Neural cell (in vitro differentiated cells): ENCODE results near the gene PSMB10. TPM values are rescaled to one million over a fixed set of nuclear protein-coding genes. Genes with fewer than 3 reads are reported as not detected.

ENCODE experiments used
- H2AFZ ChIP-seq: fragments of 200-600, 300-800 bp; sonication (generic), shearing (Covaris generic); 2 replicates; pipeline ENCODE4 v1.6.0; 2014; ENCODE audit warnings: low read depth, mild to moderate bottlenecking, antibody characterized with exemption, low read length, moderate library complexity
- H3F3A ChIP-seq: fragments of 200-600 bp; shearing (Covaris generic); 2 replicates; pipeline ENCODE4 v1.6.1; 2016; ENCODE audit warnings: mild to moderate bottlenecking, moderate library complexity, mixed read lengths, antibody characterized with exemption, low read length; ENCODE audit not compliant: insufficient read depth, poor library complexity, severe bottlenecking
- H3K27ac ChIP-seq: fragments of 200-600, 300-800 bp; sonication (generic), shearing (Covaris generic); 2 replicates; pipeline ENCODE4 v1.5.1; 2014; ENCODE audit warnings: mild to moderate bottlenecking, low read length, moderate library complexity
- H3K27me3 ChIP-seq: fragments of 300-800, 200-600 bp; sonication (generic), shearing (Covaris generic); 2 replicates; pipeline ENCODE4 v1.6.0; 2014; ENCODE audit warnings: mild to moderate bottlenecking, low read depth, low read length, moderate library complexity; ENCODE audit not compliant: insufficient read depth
- H3K36me3 ChIP-seq: fragments of 300-800, 200-600 bp; sonication (generic), shearing (Covaris generic); 2 replicates; pipeline ENCODE4 v1.5.1; 2014; ENCODE audit warnings: mild to moderate bottlenecking, antibody characterized with exemption, low read length, moderate library complexity; ENCODE audit not compliant: insufficient read depth
- H3K4me2 ChIP-seq: fragments of 300-800, 200-600 bp; sonication (generic), shearing (Covaris generic); 2 replicates; pipeline ENCODE4 v1.6.0; 2014; ENCODE audit warnings: mild to moderate bottlenecking, low read length
- H3K4me3 ChIP-seq: fragments of 300-800, 200-600 bp; sonication (generic), shearing (Covaris generic); 2 replicates; pipeline ENCODE4 v1.5.1; 2014; ENCODE audit warnings: mild to moderate bottlenecking, low read length, moderate library complexity
- H3K79me2 ChIP-seq: fragments of 200-600 bp; shearing (Covaris generic); replicated peaks from 2 replicates; pipeline ENCODE4 v1.6.0; 2014; ENCODE audit warnings: mild to moderate bottlenecking, low read length, moderate library complexity; ENCODE audit not compliant: insufficient read depth
- H3K9ac ChIP-seq: fragments of 300-800, 200-600 bp; sonication (generic), shearing (Covaris generic); 2 replicates; pipeline ENCODE4 v1.6.1; 2016; ENCODE audit warnings: mild to moderate bottlenecking, low read length, mixed read lengths
- H3K9me2 ChIP-seq: fragments of 200-600 bp; shearing (Covaris generic); 2 replicates; pipeline ENCODE4 v1.6.1; 2016; ENCODE audit warnings: mild to moderate bottlenecking, low read length, mixed read lengths; ENCODE audit not compliant: insufficient read depth
- H3K9me3 ChIP-seq: fragments of 200-600, 300-800 bp; sonication (generic), shearing (Covaris generic); 2 replicates; pipeline ENCODE4 v1.6.1; 2016; ENCODE audit warnings: mild to moderate bottlenecking, mixed run types, low read length, moderate library complexity, mixed read lengths
- H4K20me1 ChIP-seq: fragments of 200-600 bp; shearing (Covaris generic); 2 replicates; pipeline ENCODE4 v1.6.1; 2016; ENCODE audit warnings: mild to moderate bottlenecking, mixed run types; ENCODE audit not compliant: insufficient read depth
- EP300 ChIP-seq: fragments of 450-650 bp; conservative IDR thresholded peaks from 2 replicates; pipeline ENCODE4 v1.6.1; 2014; ENCODE audit warnings: antibody characterized with exemption, mild to moderate bottlenecking, moderate library complexity; ENCODE audit not compliant: poor library complexity, severe bottlenecking
- EZH2 ChIP-seq: fragments of 200-600, 300-800 bp; shearing (Covaris generic), sonication (generic); IDR thresholded peaks from 2 replicates; pipeline ENCODE4 v1.6.1; 2014; ENCODE audit warnings: antibody characterized with exemption, low read length, borderline replicate concordance, mild to moderate bottlenecking; ENCODE audit not compliant: insufficient read depth, poor library complexity, severe bottlenecking
- MXI1 ChIP-seq: fragments of 450-650 bp; conservative IDR thresholded peaks from 2 replicates; pipeline ENCODE4 v1.6.1; 2014; ENCODE audit warnings: antibody characterized with exemption, mild to moderate bottlenecking; ENCODE audit not compliant: poor library complexity, severe bottlenecking
- POLR2AphosphoS5 ChIP-seq: IDR thresholded peaks from 2 replicates; pipeline ENCODE4 v1.6.1; 2012
- RAD21 ChIP-seq: fragments of 450-650 bp; conservative IDR thresholded peaks from 2 replicates; pipeline ENCODE4 v1.6.1; 2014; ENCODE audit warnings: antibody characterized with exemption, mild to moderate bottlenecking, moderate library complexity
- SMC3 ChIP-seq: fragments of 450-650 bp; conservative IDR thresholded peaks from 2 replicates; pipeline ENCODE4 v1.6.1; 2014; ENCODE audit warnings: antibody characterized with exemption, mild to moderate bottlenecking, moderate library complexity; ENCODE audit not compliant: poor library complexity
- TAF1 ChIP-seq: IDR thresholded peaks from 2 replicates; pipeline ENCODE4 v1.6.1; 2012; ENCODE audit warnings: low read depth
- polyA plus RNA-seq: library from polyadenylated mRNA; depleted of rRNA; stranded (reverse); fragments of >200 nt; gene quantifications from 2 replicates; pipeline ENCODE4 v1.2.3, GENCODE V29; 2014
- TF ChIP-seq, protein P1 (sequence below): fragments of 450-650 bp; IDR thresholded peaks from 2 replicates; pipeline ENCODE4 v1.5.1; 2014; ENCODE audit warnings: antibody characterized with exemption, mild to moderate bottlenecking, moderate library complexity; ENCODE audit not compliant: poor library complexity, severe bottlenecking
- TF ChIP-seq, protein P2 (sequence below): IDR thresholded peaks from 2 replicates; pipeline ENCODE4 v1.6.1; 2012; ENCODE audit warnings: borderline replicate concordance

Gene PSMB10
- polyA plus RNA-seq, 1 donor from 2014 or later: 46.4 TPM

DNA sequence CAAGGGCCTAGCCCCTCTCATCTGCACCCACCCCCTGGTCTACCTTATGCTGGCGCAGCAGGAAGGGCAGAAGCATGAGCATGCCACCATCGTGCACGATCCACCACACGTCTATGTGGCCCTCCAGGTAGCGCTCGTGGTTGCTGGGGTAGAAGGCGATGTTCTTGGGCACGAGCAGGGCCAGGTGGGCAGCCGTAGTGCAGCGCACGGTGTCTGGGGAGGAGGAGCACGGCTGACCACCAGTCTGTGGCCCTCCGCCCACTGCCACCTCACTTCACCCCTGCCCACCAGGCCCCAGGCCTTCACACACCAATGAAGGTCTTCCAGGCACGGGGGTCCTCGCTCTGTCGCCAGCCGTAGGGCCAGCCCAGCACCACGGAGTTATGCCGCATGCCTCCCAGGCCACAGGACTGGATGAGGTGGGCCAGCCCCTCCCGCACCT lies 9.5 kb upstream of the PSMB10 start:
- Histone ChIP-seq H3K9ac (no peak overlapping the region), H3K27me3 (no peaks in the 10 kb centered on the region), H3K4me2 (no peak overlapping the region), H3K9me2 (no peaks in the 10 kb centered on the region), H2AFZ (no peak overlapping the region), H4K20me1 (no peaks in the 10 kb centered on the region), H3K36me3 (no peaks in the 10 kb centered on the region), H3F3A (no peaks in the 10 kb centered on the region), H3K4me3 (no peak overlapping the region), H3K79me2 (no peaks in the 10 kb centered on the region), H3K27ac (no peak overlapping the region), H3K9me3 (no peaks in the 10 kb centered on the region)
- no peak for TF ChIP-seq EP300
- TF ChIP-seq, protein P1, sequence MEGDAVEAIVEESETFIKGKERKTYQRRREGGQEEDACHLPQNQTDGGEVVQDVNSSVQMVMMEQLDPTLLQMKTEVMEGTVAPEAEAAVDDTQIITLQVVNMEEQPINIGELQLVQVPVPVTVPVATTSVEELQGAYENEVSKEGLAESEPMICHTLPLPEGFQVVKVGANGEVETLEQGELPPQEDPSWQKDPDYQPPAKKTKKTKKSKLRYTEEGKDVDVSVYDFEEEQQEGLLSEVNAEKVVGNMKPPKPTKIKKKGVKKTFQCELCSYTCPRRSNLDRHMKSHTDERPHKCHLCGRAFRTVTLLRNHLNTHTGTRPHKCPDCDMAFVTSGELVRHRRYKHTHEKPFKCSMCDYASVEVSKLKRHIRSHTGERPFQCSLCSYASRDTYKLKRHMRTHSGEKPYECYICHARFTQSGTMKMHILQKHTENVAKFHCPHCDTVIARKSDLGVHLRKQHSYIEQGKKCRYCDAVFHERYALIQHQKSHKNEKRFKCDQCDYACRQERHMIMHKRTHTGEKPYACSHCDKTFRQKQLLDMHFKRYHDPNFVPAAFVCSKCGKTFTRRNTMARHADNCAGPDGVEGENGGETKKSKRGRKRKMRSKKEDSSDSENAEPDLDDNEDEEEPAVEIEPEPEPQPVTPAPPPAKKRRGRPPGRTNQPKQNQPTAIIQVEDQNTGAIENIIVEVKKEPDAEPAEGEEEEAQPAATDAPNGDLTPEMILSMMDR: no peak
- no peak for TF ChIP-seq MXI1
- no peak for TF ChIP-seq EZH2
- TF ChIP-seq TAF1: no peak
- TF ChIP-seq, protein P2, sequence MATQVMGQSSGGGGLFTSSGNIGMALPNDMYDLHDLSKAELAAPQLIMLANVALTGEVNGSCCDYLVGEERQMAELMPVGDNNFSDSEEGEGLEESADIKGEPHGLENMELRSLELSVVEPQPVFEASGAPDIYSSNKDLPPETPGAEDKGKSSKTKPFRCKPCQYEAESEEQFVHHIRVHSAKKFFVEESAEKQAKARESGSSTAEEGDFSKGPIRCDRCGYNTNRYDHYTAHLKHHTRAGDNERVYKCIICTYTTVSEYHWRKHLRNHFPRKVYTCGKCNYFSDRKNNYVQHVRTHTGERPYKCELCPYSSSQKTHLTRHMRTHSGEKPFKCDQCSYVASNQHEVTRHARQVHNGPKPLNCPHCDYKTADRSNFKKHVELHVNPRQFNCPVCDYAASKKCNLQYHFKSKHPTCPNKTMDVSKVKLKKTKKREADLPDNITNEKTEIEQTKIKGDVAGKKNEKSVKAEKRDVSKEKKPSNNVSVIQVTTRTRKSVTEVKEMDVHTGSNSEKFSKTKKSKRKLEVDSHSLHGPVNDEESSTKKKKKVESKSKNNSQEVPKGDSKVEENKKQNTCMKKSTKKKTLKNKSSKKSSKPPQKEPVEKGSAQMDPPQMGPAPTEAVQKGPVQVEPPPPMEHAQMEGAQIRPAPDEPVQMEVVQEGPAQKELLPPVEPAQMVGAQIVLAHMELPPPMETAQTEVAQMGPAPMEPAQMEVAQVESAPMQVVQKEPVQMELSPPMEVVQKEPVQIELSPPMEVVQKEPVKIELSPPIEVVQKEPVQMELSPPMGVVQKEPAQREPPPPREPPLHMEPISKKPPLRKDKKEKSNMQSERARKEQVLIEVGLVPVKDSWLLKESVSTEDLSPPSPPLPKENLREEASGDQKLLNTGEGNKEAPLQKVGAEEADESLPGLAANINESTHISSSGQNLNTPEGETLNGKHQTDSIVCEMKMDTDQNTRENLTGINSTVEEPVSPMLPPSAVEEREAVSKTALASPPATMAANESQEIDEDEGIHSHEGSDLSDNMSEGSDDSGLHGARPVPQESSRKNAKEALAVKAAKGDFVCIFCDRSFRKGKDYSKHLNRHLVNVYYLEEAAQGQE: no peak
- no peak for TF ChIP-seq SMC3
- TF ChIP-seq RAD21: no peak
- no peak for TF ChIP-seq POLR2AphosphoS5

DNA sequence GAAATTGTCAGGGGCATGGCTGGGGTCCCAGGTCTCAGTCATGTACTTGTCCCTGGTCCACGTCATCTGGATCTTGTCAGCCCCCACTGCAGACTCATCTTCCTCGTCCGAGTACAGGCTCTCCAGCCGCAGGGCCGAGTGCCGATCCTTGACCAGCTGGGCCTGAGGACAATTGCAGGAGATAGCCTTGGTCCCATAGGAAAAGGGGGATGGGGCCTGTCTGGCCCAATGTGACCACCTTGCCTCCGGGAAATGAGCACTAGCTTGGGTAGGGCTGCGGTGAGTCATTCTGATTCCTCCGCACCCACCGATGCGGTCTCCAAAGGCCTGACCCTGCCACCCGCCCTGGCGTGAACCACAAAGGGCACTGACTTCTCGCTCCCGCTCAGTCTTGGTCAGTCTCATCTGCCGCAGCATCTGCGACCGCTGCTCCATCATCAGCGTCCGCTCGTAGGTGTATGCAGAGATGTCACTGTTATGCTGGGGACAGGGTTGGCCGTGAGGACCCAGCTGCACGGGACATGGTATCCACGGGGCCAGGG lies 8.8 kb upstream of the PSMB10 start:
- Histone ChIP-seq H3K27me3 (no peaks in the 10 kb centered on the region), H3K9me2 (no peaks in the 10 kb centered on the region), H3K79me2 (no peaks in the 10 kb centered on the region), H3K9me3 (no peaks in the 10 kb centered on the region), H4K20me1 (no peaks in the 10 kb centered on the region), H2AFZ (no peak overlapping the region), H3K4me2 (no peak overlapping the region), H3K27ac (no peak overlapping the region), H3K9ac (no peak overlapping the region), H3F3A (no peaks in the 10 kb centered on the region), H3K4me3 (no peak overlapping the region), H3K36me3 (no peaks in the 10 kb centered on the region)
- no peak for TF ChIP-seq MXI1
- TF ChIP-seq POLR2AphosphoS5: no peak
- TF ChIP-seq EP300: no peak
- TF ChIP-seq, protein P1: no peak
- no peak for TF ChIP-seq TAF1
- no peak for TF ChIP-seq RAD21
- no peak for TF ChIP-seq SMC3
- no peak for TF ChIP-seq EZH2
